OCI-M2 (cell line): ENCODE data around the gene GHRHR.

ENCODE experiments used
- DNase-seq: peaks from one replicate; lab custom pipeline; 2025; ENCODE audit not compliant: unreplicated experiment; lab: John Stamatoyannopoulos, UW

The GHRHR gene

GRCh38 chr7:31002256-31002655, 38.5 kb downstream of the GHRHR start:
- no peak for DNase-seq

GRCh38 chr7:31003097-31003496, 39.3 kb downstream of the GHRHR start:
- no peak for DNase-seq

- DNase-seq = no peak
Measured at GRCh38 chr7:31003721-31004120, 40.0 kb downstream of the GHRHR start.

- no peak for DNase-seq
Measured at GRCh38 chr7:31004393-31004792, 40.6 kb downstream of the GHRHR start.

- no peak for DNase-seq
Measured at GRCh38 chr7:31006857-31007256, 43.1 kb downstream of the GHRHR start.

- DNase-seq = no peak
Measured at GRCh38 chr7:31007634-31008033, 43.9 kb downstream of the GHRHR start.

- DNase-seq = no peak
Measured at GRCh38 chr7:31014826-31015225, 51.1 kb downstream of the GHRHR start.

GRCh38 chr7:31017032-31017675, 53.4 kb downstream of the GHRHR start:
- DNase-seq = no peak

GRCh38 chr7:31017721-31018120, 54.0 kb downstream of the GHRHR start:
- DNase-seq = no peak

- no peak for DNase-seq
Measured at GRCh38 chr7:31019509-31019908, 55.8 kb downstream of the GHRHR start.

- DNase-seq = no peak
Measured at GRCh38 chr7:31020161-31020560, 56.4 kb downstream of the GHRHR start.

- DNase-seq = no peak
Measured at GRCh38 chr7:31020652-31021051, 56.9 kb downstream of the GHRHR start.

- no peak for DNase-seq
Measured at GRCh38 chr7:31022117-31022516, 58.4 kb downstream of the GHRHR start.

- DNase-seq = no peak
Measured at GRCh38 chr7:31022726-31023125, 59.0 kb downstream of the GHRHR start.

GRCh38 chr7:31023877-31024276, 60.1 kb downstream of the GHRHR start:
- no peak for DNase-seq

GRCh38 chr7:31027161-31027965, 63.6 kb downstream of the GHRHR start:
- no peak for DNase-seq

GRCh38 chr7:31028006-31028405, 64.3 kb downstream of the GHRHR start:
- no peak for DNase-seq

GRCh38 chr7:31028417-31028992, 64.8 kb downstream of the GHRHR start:
- no peak for DNase-seq
